ENCODE results near the gene OSBPL3. TPM values are rescaled to one million over a fixed set of nuclear protein-coding genes. Genes with fewer than 3 reads are reported as not detected.

The OSBPL3 gene
- total and polyA plus RNA-seq, 12 donors: 1.1 to 8.4 (median 3.1) TPM

DNA sequence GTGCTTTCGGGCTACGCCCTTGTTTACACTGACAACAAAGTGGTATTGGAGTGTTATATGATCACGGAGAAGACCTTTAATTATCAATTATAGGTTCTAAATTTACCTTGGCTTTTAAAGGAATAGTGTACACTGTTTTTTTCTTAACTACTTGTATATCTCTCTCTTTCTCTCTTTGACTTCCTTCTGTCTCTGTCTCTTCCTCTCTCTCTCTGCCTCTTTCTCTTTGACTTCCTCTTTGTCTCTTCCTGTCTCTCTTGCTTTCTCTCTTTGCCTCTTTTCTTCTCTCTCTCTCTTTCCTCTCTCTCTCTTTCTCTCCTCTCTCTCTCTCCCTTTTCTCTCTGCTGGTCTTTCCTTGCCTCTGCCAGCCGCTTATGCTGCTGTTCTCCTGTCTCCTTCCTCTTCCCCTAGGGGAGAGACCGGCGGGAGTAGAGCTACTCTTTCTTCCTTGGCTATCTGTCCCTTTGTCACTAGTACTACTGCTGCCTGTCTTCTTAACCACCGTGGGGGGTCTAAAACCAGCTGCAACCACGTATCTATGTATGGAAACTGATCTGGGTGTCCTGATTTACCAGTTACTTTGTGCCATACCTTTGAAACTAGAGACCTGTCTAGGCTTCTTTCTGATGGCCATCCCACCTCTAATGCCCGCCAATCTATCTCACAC lies 185.9 kb downstream of the OSBPL3 start:
- TF ChIP-seq, protein P1, sequence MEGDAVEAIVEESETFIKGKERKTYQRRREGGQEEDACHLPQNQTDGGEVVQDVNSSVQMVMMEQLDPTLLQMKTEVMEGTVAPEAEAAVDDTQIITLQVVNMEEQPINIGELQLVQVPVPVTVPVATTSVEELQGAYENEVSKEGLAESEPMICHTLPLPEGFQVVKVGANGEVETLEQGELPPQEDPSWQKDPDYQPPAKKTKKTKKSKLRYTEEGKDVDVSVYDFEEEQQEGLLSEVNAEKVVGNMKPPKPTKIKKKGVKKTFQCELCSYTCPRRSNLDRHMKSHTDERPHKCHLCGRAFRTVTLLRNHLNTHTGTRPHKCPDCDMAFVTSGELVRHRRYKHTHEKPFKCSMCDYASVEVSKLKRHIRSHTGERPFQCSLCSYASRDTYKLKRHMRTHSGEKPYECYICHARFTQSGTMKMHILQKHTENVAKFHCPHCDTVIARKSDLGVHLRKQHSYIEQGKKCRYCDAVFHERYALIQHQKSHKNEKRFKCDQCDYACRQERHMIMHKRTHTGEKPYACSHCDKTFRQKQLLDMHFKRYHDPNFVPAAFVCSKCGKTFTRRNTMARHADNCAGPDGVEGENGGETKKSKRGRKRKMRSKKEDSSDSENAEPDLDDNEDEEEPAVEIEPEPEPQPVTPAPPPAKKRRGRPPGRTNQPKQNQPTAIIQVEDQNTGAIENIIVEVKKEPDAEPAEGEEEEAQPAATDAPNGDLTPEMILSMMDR (IDR thresholded peaks at IDR 0.05): no peak
- TF ChIP-seq POLR2A (IDR thresholded peaks at IDR 0.05): no peak
- no peaks in the 10 kb centered on the region for H3K9me3 ChIP-seq (replicated peaks in 1 of 3)
- whole genome bisulfite sequencing, 4 donors: 69 to 77% (median 74%) methylated on average over 9 of the region's 9 CpGs
- no peak overlapping the region for H3K27ac ChIP-seq
- no peaks in the 10 kb centered on the region for H3K27me3 ChIP-seq
- no peaks in the 10 kb centered on the region for H3K4me1 ChIP-seq (replicated peaks in 1 of 2)
- no peak for DNase-seq
- intact Hi-C loops (cut with DNase I): no loop called here
- no peak overlapping the region for H3K4me3 ChIP-seq
- H3K36me3 ChIP-seq (replicated peaks in 1 of 2): no peaks in the 10 kb centered on the region

DNA sequence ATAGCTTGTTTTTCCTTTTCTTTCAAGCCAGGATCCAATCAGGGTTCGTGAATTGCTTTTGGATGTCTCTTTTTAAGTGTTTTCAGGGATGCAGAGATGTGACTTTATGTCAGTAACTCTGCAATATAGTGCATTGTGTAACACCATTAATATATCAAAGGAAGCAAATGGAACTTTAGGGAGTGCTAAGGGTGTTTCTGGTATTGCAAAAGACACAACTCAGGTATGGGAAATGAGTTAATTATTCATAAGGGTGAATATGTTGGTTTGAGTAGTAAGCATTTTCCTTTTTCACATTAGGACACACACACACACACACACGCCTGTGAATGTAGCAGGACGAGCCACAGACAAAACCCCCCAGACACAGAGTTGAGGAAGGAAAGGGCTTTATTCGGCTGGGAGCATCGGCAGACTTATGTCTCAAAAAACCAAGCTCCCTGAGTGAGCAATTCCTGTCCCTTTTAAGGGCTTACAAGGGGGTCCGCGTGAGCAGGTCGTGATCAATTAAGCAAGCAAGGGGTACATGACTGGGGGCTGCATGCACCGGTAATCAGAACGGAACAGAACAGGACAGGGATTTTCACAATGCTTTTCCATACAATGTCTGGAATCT lies 190.9 kb downstream of the OSBPL3 start:
- TF ChIP-seq, protein P1 (IDR thresholded peaks at IDR 0.05): no peak
- TF ChIP-seq POLR2A (IDR thresholded peaks at IDR 0.05): no peak
- no peak for DNase-seq
- Histone ChIP-seq H3K36me3 (replicated peaks in 1 of 2) (no peaks in the 10 kb centered on the region), H3K9me3 (replicated peaks in 1 of 3) (no peaks in the 10 kb centered on the region), H3K27me3 (no peaks in the 10 kb centered on the region), H3K4me3 (no peak overlapping the region), H3K27ac (no peak overlapping the region), H3K4me1 (replicated peaks in 1 of 2) (no peaks in the 10 kb centered on the region)
- 82 to 95% (median 89%) methylated on average over 10 of the region's 10 CpGs for WGBS, 4 donors
- intact Hi-C loops (cut with DNase I): no loop called here

DNA sequence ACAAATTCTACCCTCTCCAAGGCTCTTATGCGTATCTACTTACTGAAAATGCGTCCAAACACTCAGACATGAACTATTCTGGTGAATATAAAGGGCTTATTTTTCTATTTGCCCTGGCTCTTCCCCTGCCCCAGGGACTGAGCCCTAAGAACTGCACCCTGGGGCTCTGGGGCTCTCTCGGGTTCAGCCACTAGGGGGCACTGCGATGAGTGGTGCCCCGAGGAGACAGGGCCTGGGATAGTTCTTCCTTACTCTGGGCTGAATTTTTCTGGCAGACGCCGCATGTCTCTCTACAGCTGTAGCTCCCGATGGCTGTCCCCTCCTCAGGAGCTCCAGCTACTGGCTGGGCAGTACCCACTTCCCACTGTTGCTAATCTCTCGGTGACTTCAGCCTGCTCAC lies 191.9 kb downstream of the OSBPL3 start:
- 88 to 95% (median 92%) methylated on average over 9 of the region's 9 CpGs for WGBS, 4 donors
- Histone ChIP-seq H3K36me3 (replicated peaks in 1 of 2) (no peaks in the 10 kb centered on the region), H3K4me3 (no peak overlapping the region), H3K27me3 (no peaks in the 10 kb centered on the region), H3K27ac (no peak overlapping the region), H3K9me3 (replicated peaks in 1 of 3) (no peaks in the 10 kb centered on the region), H3K4me1 (replicated peaks in 1 of 2) (no peaks in the 10 kb centered on the region)
- no peak for DNase-seq
- intact Hi-C loops (cut with DNase I): no loop called here
- TF ChIP-seq POLR2A (IDR thresholded peaks at IDR 0.05): no peak
- TF ChIP-seq, protein P1 (IDR thresholded peaks at IDR 0.05): no peak

DNA sequence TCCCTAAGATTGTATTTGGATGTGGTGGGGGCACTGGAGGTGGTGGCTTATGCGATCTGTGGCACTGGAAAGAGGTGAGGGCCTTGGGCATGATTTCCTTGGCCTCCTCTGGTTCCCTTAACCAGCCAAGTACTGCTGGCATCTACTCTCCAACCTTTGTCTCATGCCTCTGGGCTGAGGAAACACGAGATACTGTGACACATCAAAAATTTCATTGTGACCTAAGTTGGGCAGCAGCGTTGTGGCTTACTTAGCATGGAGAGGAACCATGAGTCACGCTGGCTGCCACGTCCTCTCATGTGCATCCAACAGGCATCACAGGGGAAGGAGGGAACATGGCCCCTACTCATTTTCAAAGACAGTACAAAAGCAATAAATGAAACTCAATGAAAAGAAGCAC lies 193.0 kb downstream of the OSBPL3 start:
- no peak overlapping the region for H3K4me3 ChIP-seq
- WGBS, 4 donors: 54 to 66% (median 61%) methylated on average over 5 of the region's 5 CpGs
- H3K27ac ChIP-seq: peak overlapping the region in 1 of 5 donors; percentile 34
- peak in 6 of 7 donors; percentile 24 to 57 (median 42) for DNase-seq
- H3K36me3 ChIP-seq (replicated peaks in 1 of 2): no peaks in the 10 kb centered on the region
- TF ChIP-seq POLR2A (IDR thresholded peaks at IDR 0.05): no peak
- TF ChIP-seq, protein P1 (IDR thresholded peaks at IDR 0.05): no peak
- intact Hi-C loops (cut with DNase I): no loop called here
- H3K27me3 ChIP-seq: no peaks in the 10 kb centered on the region
- no peaks in the 10 kb centered on the region for H3K9me3 ChIP-seq (replicated peaks in 1 of 3)
- H3K4me1 ChIP-seq (replicated peaks in 1 of 2): no peaks in the 10 kb centered on the region
